Hematopoietic multipotent progenitor cell (in vitro differentiated cells): Measurements from ENCODE around the gene CXorf66. TPM values are rescaled to one million over a fixed set of nuclear protein-coding genes. Genes with fewer than 3 reads are reported as not detected.
"Not testable (repeated sequence)": the region's sequence is repeated elsewhere in the genome, so short reads cannot be mapped to it uniquely, and the experiment has no call there.

ENCODE experiments used
- DNase-seq, 3 donors: peaks; one replicate each; pipeline ENCODE4 v3.0.0-alpha.2; 2011 to 2015; ENCODE audit warnings: low read depth in 2 of 3, low spot score in 2 of 3
- small RNA-seq: library from RNA; depleted of rRNA; stranded (forward); fragments of <200 nt; gene quantifications from one replicate; pipeline ENCODE3, GENCODE V24; 2012
- total RNA-seq: library from RNA; depleted of rRNA; stranded (reverse); fragments of >200 nt; gene quantifications from one replicate; pipeline ENCODE4 v1.2.3, GENCODE V29; 2012

CXorf66 gene
- total RNA-seq, 1 donor = not detected

- DNase-seq = no peak
Observed at GRCh38 chrX:139930401-139930800, 34.9 kb downstream of the CXorf66 start.

DNA sequence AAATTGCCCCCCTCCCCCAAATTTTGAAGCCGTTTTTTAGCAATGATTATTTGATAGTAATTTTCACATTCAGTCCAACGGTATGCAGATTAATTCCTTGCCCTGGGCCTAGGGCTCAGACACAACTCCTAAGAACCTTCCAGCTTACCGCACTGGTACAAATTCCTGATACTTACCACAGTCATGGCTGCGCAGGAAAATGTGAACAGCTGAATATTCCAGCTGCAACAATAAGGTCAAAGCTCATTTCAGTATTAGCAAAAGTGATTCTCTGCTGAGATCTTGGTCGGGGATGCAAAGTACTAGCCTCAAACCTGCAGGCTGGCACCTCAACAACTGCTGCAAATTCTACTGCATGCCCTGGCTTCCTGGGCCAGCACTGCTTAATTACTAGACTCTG is 35.4 kb downstream of the CXorf66 start:
- no peak for DNase-seq

GRCh38 chrX:139924696-139925095 is 40.6 kb downstream of the CXorf66 start:
- DNase-seq = peak in 1 of 3 donors; percentile 21

GRCh38 chrX:139924069-139924695 is 41.1 kb downstream of the CXorf66 start:
- DNase-seq = no peak

GRCh38 chrX:139921142-139921541 is 44.2 kb downstream of the CXorf66 start:
- not testable (repeated sequence) for DNase-seq

DNA sequence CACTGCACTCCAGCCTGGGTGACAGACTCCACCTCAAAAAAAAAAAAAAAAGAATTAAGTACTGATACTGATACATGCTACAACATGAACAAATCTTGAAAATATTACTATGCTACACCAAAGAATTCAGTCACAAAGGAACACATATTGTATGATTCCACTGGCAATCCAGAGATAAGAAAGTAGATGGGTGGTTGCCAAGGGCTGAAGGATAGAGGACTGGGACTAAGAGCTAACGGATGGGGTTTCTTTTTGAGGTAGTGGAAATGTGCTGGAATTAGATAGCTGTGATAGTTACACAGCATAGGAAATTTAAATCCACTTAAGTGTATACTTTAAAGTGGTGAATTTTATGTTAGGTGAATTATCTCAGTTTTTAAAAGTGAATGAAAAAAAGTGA is 45.0 kb downstream of the CXorf66 start:
- DNase-seq = peak in 1 of 3 donors; percentile 18

GRCh38 chrX:139914421-139914820 is 50.9 kb downstream of the CXorf66 start:
- DNase-seq = no peak

DNA sequence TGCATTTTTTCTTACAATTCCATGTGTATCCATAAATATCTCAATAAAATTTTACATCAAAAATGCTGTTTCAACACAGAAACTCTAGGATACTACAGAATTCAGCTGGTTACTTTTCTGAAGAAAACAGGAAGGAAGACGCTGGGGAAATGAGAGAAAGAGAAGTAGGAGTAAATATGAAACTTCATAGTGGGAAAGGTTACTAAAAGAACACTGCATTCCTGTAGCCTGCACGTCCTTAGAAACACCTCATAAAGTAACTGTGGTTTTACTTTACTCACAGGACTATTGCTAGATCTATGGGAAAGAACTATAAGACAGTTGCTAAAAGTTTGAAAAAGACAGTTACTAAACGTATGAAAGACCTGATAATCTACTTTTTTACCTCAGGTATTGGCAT is 55.6 kb downstream of the CXorf66 start:
- DNase-seq = no peak

GRCh38 chrX:139907078-139907477 is 58.2 kb downstream of the CXorf66 start:
- no peak for DNase-seq

- no peak for DNase-seq
Observed at GRCh38 chrX:139905743-139906142, 59.6 kb downstream of the CXorf66 start.

Small RNA genes lying within 50 kb of the gene (small RNA-seq; reads per million reads assigned to genes)
- gene MIR505 (21.6 reads per million, percentile 94 among the genes with 10 or more reads in this experiment), gene RF00425 (not detected)

Other genes starting within 250 kb of the CXorf66 start
- gene ATP11C, start 32.5 kb downstream of the CXorf66 start, total RNA-seq = 18.0 TPM